Measurements from ENCODE around the gene EEF1AKMT3. TPM values are rescaled to one million over a fixed set of nuclear protein-coding genes. Genes with fewer than 3 reads are reported as not detected.
A peak's percentile ranks its signal among the peaks of the same experiment; 100 is the strongest.

EEF1AKMT3 gene
- total RNA-seq, 1 donor: 8.3 TPM

- H2AFZ ChIP-seq (ENCODE audit: low read length): no peak overlapping the region
- H3K4me1 ChIP-seq (ENCODE audit: insufficient read depth, low read length): peaks cover 16% of the 10 kb centered on the region
- peaks cover 18% of the 10 kb centered on the region for H3K36me3 ChIP-seq (ENCODE audit: insufficient read depth, low read length)
- H3K79me2 ChIP-seq (ENCODE audit: insufficient read depth, low read length): no peaks in the 10 kb centered on the region
- TF ChIP-seq CTCF (IDR thresholded peaks at IDR 0.05; ENCODE audit: extremely low read depth, low read depth, low read length): no peak
- no peaks in the 10 kb centered on the region for H3K27me3 ChIP-seq (ENCODE audit: insufficient read depth, low read length)
- peaks cover 17% of the 10 kb centered on the region for H4K20me1 ChIP-seq (ENCODE audit: insufficient read depth, low read length)
- H3K27ac ChIP-seq (ENCODE audit: low read depth, low read length): no peak overlapping the region
- no peaks in the 10 kb centered on the region for H3K9me3 ChIP-seq (ENCODE audit: low read depth, low read length)
- DNase-seq (ENCODE audit: insufficient read length, low spot score, missing footprints): no peak
- H3K4me2 ChIP-seq (ENCODE audit: insufficient read depth, low read length): no peak overlapping the region
- H3K4me3 ChIP-seq (ENCODE audit: insufficient read depth, low read length): no peak overlapping the region
These were observed 38.8 kb downstream of the EEF1AKMT3 start for GRCh38 chr12:57811028-57811755.

- Histone ChIP-seq H3K4me3 (ENCODE audit: insufficient read depth, low read length) (no peak overlapping the region), H3K4me1 (ENCODE audit: insufficient read depth, low read length) (peaks cover 22% of the 10 kb centered on the region), H3K36me3 (ENCODE audit: insufficient read depth, low read length) (peaks cover 16% of the 10 kb centered on the region), H3K9me3 (ENCODE audit: low read depth, low read length) (no peaks in the 10 kb centered on the region), H2AFZ (ENCODE audit: low read length) (no peak overlapping the region), H3K4me2 (ENCODE audit: insufficient read depth, low read length) (no peak overlapping the region), H3K27ac (ENCODE audit: low read depth, low read length) (no peak overlapping the region), H3K79me2 (ENCODE audit: insufficient read depth, low read length) (no peaks in the 10 kb centered on the region), H4K20me1 (ENCODE audit: insufficient read depth, low read length) (peaks cover 21% of the 10 kb centered on the region), H3K27me3 (ENCODE audit: insufficient read depth, low read length) (no peaks in the 10 kb centered on the region)
- DNase-seq (ENCODE audit: insufficient read length, low spot score, missing footprints): no peak
- no peak for TF ChIP-seq CTCF (IDR thresholded peaks at IDR 0.05; ENCODE audit: extremely low read depth, low read depth, low read length)
These were observed 40.9 kb downstream of the EEF1AKMT3 start for GRCh38 chr12:57813111-57813970.

GRCh38 chr12:57813971-57814772 is 41.8 kb downstream of the EEF1AKMT3 start:
- Histone ChIP-seq H4K20me1 (ENCODE audit: insufficient read depth, low read length) (peaks cover 21% of the 10 kb centered on the region), H3K27me3 (ENCODE audit: insufficient read depth, low read length) (no peaks in the 10 kb centered on the region), H3K4me1 (ENCODE audit: insufficient read depth, low read length) (peaks cover 22% of the 10 kb centered on the region), H3K9me3 (ENCODE audit: low read depth, low read length) (no peaks in the 10 kb centered on the region), H3K4me3 (ENCODE audit: insufficient read depth, low read length) (peak overlapping the region; percentile 4), H3K79me2 (ENCODE audit: insufficient read depth, low read length) (no peaks in the 10 kb centered on the region), H3K4me2 (ENCODE audit: insufficient read depth, low read length) (peak overlapping the region; percentile 28), H3K27ac (ENCODE audit: low read depth, low read length) (no peak overlapping the region), H3K36me3 (ENCODE audit: insufficient read depth, low read length) (peaks cover 17% of the 10 kb centered on the region), H2AFZ (ENCODE audit: low read length) (no peak overlapping the region)
- no peak for DNase-seq (ENCODE audit: insufficient read length, low spot score, missing footprints)
- peak; percentile 37 for TF ChIP-seq CTCF (IDR thresholded peaks at IDR 0.05; ENCODE audit: extremely low read depth, low read depth, low read length)
